HG03025 (cell line): ENCODE data around the gene UBE2J1.

Source experiments
- ATAC-seq: cut with Tn5 transposase; IDR thresholded peaks from one replicate; pipeline ENCODE4 v1.9.1; 2021; ENCODE audit warnings: mild to moderate bottlenecking, moderate library complexity; ENCODE audit not compliant: unreplicated experiment, low FRiP score

Gene UBE2J1

DNA sequence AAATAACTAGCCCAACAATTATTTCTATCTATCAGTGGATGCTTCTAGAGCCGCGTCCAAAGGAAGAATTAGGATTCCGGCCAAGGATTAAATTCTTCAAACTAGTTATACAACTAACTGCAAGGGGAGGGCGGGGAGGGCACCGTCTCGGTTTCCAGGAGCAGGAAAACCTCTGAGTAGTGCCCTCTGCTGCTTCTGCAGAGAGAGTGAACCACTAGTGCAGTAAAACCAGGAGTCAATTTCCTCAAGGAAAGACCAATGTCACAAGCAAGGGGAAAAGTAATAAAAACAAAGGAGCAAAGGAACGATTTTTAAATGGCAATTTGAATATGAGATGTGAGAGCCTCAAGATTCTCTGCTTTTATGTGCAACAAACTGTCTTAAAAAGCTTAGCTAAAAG lies 16.5 kb upstream of the UBE2J1 start:
- no peak for ATAC-seq

DNA sequence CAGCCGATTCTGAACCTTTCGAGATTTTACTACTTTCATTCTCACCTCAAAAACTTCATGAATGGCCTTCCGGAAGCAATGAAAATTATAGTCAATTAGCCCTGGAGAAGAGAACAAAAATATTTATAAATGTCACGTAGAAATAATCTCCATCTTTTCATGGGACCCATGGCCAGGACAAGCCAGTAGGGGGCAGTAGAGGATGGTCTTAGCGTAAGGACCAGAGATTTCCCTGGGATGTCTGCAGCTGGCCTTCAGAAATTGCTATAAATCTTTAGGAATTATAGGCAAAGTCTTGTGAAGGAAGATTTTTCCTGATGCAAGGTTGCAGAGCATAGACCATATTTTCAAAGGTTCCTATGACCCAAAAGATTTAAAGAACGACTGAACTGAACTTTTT lies 15.6 kb upstream of the UBE2J1 start:
- no peak for ATAC-seq

- ATAC-seq, result no peak
These were observed 12.1 kb upstream of the UBE2J1 start for GRCh38 chr6:89364586-89364985.

GRCh38 chr6:89361171-89361570 lies 8.6 kb upstream of the UBE2J1 start:
- ATAC-seq, result no peak

- ATAC-seq, result no peak
These were observed 8.0 kb upstream of the UBE2J1 start for GRCh38 chr6:89360415-89360999.

- ATAC-seq, result no peak
These were observed 7.0 kb upstream of the UBE2J1 start for GRCh38 chr6:89359561-89359960.

- peak; percentile 38 for ATAC-seq
These were observed 4.9 kb upstream of the UBE2J1 start for GRCh38 chr6:89357390-89357789.

DNA sequence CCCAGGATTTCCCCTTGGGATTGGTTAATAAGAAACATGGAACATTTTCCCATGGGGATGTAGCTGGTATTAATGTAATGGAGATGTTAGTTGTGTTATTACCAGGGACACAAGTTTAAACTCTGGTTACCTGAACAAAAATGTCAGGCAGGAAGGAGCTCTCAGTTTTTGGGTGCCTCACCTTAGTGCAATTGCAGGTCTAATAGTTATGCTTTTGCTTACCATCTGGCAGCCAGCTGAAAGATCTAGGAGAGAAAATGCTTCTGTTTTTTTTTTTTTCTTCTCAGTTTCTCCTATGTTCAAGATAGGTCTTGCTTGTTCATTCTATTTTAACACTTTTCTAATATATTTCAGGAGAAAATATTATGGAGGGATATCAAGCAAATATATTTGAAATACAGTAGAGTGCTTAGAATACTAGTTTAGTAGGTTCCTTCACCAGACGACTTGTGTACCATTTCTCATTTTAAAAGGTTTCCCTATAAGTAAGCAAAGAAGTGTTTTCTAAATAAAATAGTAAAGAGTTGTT lies 4.2 kb upstream of the UBE2J1 start:
- no peak for ATAC-seq

DNA sequence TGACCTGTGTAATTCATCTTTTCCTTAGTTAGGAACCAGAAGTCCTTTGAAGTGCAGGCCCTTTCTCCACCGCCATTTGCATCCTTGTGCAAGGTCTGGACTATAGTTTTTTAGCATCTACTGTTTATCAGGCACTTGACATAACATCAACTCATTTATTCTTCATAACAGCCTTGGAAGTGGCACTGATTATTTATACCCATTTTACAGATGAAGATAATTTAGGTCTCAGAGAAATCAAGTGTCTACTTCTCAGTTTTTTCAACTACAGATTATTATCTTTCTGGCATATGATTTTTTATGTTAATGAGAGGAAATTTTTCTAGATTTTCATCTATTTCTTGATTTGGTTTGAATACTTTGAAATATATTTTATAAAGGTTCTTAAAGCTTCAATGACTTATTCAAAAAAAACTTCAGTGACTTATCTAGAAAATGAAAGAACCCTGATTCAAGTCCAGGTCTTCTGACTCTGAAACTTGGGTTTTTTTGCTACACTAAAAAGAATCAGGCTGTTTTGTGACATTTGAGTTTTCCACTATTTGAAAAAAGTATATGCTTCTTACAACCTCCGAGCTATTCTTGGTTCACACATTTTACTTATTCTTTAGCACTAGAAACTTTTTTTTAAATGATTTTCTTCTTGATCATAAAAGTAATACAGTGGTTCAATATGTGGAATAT lies 3.1 kb upstream of the UBE2J1 start:
- no peak for ATAC-seq

- no peak for ATAC-seq
These were observed 1.3 kb upstream of the UBE2J1 start for GRCh38 chr6:89353702-89354392.

DNA sequence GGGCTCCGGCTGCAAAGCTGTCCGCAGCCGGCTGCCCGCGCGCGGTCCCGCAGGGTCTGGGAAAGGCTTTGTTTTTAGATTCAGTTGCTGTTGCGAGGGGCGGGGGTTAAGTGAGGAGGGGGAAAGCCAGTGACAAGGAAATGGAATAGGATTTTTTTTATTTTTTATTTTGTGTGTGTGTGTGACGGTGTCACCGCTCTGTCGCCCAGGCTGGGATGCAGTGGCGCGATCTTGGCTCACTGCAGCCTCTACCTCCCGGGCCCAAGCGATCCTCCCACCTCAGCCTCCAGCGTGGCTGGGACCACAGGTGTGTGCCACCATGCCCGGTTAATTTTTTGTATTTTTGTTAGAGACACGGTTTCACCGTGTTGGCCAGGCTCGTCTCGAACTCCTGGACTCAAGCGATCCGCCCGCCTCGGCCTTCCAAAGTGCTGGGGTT lies 615 bp upstream of the UBE2J1 start:
- ATAC-seq, result no peak

DNA sequence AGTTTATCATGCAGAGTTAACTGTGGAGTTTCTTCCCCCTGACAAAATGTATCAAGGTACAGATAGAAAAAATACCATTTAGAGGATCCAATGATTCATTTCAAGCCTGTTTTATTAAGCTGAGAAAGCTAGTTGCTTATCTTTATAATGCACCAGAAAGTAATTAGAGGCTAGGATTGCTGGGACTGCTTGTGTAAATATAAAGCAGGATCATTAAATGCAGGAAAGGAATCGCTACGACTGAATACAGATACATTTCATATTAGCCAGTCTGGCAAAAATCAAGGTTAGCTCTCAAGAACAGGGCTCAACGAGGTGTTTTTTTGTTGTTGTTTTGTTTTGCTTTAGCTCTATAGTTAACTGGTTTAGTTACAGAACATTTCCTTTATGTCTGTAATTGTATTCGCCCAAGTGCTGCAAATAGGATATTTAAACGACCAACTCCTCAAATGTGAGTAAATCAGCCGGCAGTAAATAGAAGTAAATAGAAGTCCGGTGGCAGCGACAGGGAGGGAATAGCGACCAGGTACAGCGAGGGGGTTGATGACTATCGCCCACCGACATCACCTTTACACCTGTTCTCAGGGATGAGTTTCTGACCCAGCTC lies 748 bp downstream of the UBE2J1 start:
- no peak for ATAC-seq

- no peak for ATAC-seq
These were observed 2.1 kb downstream of the UBE2J1 start for GRCh38 chr6:89350281-89350966.

GRCh38 chr6:89348372-89348771 lies 4.2 kb downstream of the UBE2J1 start:
- ATAC-seq, result no peak

DNA sequence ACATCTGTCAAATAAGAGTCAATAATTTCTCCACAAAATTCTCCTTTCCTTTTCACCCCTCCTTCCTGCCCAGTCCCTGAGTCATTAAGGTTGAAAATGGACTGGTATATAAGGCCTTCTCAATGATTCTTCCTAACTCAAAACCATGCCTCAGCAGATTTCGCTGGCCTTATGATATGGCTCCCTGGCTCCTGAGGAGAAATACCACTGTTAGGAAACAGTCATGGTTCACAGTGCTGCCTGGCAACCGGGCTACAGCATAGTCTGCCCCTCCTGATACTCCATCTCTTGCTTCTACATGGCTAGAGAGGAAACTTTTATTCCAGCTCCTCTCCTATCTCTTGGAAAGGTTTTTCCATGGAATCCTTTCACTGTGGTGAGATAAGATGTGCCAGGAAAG lies 4.7 kb downstream of the UBE2J1 start:
- no peak for ATAC-seq

- no peak for ATAC-seq
These were observed 6.1 kb downstream of the UBE2J1 start for GRCh38 chr6:89346433-89346832.

DNA sequence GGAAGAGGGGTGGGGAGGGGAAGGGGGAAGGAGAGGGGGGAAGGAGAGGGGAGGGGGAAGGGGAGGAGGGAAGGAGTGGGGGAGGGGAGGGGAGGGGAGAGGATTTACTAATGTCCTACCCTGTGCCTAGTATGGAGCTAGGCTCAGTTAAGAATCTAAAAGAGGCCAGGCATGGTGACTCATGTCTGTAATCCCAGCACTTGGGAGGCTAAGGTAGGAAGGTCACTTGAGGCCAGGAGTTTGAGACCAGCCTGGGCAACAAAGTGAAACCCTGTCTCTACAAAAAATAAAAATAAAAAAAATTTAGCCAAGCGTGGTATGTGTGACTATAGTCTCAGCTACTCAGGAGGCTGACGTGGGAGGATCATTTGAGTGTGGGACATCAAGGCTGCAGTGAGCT lies 13.0 kb downstream of the UBE2J1 start:
- no peak for ATAC-seq

DNA sequence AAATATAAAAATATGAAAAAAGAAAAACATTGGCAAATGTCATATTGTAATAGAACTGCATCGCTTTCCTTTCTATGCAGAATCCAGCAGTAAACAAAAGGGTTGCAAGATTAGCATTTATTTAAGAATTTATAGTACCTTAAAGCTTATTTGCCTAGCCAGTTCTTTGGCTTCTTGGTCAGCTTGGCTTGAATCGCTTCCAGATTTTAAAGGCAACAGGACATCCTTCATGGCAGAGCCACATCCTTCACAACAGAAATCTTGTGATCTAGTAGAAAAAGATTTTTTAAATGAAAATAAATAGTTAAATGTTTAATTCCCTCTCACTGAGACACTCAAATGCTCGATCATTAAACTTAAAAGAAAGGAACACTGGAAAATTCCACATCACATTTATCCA lies 17.4 kb downstream of the UBE2J1 start:
- no peak for ATAC-seq

DNA sequence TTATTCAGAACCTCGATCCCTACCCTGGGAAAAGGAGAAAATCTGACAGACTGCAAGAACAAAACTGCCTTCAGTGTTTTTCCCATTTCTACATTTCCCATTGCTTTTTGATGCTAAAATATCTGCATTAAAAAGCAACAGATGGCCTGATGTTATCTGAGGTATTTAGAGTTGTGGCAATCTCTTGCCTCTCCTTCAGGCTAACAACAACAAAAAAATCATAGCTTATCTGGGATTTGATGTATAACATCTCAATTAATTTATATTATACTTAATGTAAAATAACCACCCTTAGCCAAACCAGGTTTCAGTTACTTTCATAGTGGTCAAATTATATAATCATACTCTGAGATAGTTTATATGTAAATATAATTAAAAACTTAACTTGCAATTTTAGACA lies 21.6 kb downstream of the UBE2J1 start:
- no peak for ATAC-seq

GRCh38 chr6:89328976-89329375 lies 23.5 kb downstream of the UBE2J1 start:
- ATAC-seq, result no peak

- no peak for ATAC-seq
These were observed 28.2 kb downstream of the UBE2J1 start for GRCh38 chr6:89324304-89324703.
